Stimulated activated CD8-positive, alpha-beta memory T cell treated with anti-CD3 and anti-CD28 coated beads, Interleukin-15, amount 100 ng/mL, for 1 hour (primary cell): Measurements from ENCODE around the gene MAPT.
"Not testable (repeated sequence)": the region's sequence is repeated elsewhere in the genome, so short reads cannot be mapped to it uniquely, and the experiment has no call there.

Source experiments
- DNase-seq: peaks from one replicate; pipeline ENCODE4 v3.0.0-alpha.2; 2020; ENCODE audit warnings: low read depth

Gene MAPT

DNA sequence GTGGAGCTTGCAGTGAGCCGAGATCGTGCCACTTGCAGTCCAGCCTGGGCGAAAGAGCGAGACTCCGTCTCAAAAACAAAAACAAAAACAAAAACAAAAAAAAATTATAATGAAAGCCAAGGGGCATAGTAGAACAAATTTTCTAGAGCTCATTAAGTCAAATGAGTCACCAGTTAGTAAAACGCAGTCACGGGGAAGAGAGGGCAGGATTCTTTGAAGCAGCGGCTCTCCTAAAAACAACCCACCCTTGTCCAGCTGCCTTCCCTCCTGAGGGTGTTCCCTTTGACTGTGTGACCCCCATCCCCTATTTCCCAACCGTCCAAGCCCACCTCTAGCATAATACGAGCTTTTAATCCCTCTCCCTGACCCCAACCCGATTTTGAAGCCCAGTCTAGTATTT lies 60.6 kb downstream of the MAPT start:
- no peak for DNase-seq

DNA sequence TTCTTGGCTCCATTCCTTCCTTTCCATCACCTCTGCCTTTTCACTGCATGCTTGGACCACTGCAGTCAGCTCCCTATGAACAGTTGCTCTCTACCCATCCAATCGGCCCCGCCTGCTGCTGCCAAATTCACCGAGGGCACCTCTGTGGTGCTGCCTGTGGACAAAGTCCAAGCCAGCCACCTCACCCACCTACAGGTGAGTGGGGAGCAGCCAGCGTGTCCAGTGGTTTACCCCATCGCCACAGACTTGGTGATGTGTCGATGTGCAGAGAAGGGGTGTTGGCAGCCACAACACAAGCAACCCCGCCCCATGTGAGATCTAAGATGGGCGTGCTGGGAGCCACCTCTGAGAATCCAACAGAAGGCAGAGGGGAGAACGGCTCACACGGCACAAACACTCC lies 61.0 kb downstream of the MAPT start:
- DNase-seq, result no peak

DNA sequence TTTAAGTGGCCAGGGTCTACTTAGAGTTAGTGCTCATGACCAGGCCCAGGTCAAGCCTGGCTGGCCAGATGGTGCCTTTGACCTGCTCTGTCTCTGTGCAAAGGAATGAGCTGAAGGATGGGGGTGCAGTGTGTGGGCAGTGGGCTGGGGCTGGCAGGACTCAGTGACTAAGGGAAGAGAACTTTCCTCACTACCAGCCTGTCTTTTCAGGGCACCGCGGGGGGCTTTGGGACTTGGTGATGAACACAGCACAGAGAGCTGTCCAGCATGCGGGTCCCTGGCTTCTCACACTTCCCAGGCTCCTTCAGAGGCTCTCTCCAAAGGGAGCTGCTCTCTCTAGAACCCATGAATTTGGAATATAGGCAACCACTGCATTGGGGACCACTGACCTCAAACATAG lies 61.7 kb downstream of the MAPT start:
- DNase-seq, result no peak

DNA sequence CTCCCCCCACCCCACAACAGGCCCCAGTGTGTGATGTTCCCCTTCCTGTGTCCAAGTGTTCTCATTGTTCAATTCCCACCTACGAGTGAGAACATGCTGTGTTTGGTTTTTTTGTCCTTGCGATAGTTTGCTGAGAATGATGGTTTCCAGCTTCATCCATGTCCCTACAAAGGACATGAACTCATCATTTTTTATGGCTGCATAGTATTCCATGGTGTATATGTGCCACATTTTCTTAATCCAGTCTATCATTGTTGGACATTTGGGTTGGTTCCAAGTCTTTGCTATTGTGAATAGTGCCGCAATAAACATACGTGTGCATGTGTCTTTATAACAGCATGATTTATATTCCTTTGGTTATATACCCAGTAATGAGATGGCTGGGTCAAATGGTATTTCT lies 62.4 kb downstream of the MAPT start:
- not testable (repeated sequence) for DNase-seq

DNA sequence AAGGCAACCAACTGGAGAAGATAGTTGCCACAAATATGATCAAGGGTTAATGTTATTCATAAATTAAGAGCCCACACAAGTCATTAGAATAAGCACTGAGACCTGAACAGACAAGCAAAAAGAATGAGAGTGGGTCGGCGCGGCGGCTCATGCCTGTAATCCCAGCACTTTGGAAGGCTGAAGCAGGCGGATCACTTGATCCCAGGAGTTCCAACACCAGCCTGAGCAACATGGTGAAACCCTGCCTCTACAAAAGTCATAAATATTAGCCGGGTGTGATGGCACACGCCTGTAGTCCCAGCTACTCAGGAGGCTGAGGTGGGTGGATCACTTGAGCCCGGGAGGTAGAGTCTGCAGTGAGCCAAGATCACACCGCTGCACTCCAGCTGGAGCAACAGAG lies 64.0 kb downstream of the MAPT start:
- DNase-seq, result no peak

DNA sequence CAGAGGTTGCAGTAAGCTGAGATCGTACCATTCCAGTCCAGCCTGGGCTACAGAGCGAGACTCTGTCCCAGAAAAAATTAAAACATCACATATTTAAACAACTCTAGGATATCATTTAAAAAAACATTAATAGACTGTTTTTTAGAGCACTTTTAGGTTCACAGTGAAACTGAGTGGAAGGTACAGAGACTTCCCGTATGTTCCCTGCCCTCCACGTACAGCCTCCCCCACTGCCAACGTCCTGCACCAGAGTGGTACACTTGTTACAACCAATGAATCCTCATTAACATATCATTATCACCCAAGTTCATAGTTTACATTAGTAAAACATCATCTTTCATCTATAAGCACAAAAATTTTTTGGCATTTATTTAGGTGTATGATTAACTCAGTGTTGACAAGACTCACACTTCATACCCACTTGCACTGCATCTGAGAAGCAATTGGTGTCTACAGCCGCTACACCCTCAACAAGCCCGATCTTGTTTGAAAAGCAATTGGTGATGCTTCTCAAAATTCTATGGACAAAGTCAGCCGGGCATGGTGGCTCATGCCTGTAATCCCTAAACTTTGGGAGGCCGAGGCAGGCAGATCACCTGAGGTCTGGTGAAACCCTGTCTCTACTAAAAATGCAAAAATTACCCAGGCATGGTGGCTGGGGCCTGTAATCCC lies 64.8 kb downstream of the MAPT start:
- no peak for DNase-seq

DNA sequence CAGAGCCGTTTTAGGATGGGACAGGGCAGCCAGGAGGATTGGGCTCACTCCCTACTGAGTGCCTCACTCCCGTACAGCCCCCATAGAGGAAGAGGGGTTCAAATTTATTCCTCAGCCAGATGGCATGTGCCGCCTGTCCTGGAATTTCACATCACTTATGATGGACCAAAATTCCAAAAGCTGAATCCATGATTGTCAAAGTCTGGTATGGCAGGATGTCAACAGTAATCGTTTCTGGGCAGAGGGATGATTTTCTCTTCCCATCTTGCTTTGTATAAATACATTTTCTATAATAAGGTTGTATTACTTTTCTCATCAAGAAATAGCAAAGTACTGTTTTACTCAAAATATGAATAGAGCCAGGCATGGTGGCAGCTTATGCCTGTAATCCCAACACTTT lies 66.0 kb downstream of the MAPT start:
- DNase-seq, result no peak

DNA sequence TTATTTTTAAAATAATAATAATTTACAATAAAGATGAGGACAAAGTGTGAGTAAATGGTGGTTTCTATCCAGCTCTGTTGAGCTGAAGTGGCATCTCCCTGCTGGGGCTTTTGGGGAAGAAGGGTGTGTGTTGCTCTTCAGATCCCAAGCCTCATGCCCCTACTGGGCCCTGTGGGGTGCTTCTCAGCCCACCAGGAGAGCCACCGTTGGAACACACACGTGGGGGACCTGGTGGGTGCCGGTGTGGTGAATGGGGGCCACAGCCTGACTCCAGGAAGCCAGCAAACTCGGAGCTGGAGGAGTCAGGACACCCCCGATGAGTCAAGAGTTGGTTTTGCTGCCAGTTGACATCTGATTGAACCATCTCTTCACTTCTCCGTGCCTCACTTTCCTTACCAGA lies 66.9 kb downstream of the MAPT start:
- no peak for DNase-seq

DNA sequence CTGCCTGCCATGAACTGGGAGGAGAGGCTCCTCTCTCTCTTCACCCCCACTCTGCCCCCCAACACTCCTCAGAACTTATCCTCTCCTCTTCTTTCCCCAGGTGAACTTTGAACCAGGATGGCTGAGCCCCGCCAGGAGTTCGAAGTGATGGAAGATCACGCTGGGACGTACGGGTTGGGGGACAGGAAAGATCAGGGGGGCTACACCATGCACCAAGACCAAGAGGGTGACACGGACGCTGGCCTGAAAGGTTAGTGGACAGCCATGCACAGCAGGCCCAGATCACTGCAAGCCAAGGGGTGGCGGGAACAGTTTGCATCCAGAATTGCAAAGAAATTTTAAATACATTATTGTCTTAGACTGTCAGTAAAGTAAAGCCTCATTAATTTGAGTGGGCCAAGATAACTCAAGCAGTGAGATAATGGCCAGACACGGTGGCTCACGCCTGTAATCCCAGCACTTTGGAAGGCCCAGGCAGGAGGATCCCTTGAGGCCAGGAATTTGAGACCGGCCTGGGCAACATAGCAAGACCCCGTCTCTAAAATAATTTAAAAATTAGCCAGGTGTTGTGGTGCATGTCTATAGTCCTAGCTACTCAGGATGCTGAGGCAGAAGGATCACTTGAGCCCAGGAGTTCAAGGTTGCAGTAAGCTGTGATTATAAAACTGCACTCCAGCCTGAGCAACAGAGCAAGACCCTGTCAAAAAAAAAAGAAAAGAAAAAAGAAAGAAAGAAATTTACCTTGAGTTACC lies 68.0 kb downstream of the MAPT start:
- DNase-seq, result no peak

DNA sequence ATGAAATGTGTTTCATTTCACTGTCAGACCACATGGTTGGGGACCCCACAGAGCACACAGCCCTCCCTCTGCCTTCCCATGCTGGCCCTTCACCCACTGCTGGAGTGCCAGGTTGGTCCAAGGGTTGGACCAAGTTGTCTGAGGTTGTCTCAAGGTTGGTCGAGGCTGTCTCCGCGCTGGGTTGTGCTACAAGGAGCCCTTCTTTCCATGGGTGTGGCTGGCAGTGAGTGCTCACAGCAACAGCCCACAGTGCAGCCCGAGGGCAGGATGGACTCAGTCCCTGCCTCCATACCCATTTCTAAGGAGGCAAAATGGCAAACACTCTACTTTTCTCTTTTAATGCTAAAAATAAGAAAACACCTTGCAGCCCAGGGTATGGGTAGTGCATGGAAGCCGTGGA lies 68.9 kb downstream of the MAPT start:
- DNase-seq, result no peak

DNA sequence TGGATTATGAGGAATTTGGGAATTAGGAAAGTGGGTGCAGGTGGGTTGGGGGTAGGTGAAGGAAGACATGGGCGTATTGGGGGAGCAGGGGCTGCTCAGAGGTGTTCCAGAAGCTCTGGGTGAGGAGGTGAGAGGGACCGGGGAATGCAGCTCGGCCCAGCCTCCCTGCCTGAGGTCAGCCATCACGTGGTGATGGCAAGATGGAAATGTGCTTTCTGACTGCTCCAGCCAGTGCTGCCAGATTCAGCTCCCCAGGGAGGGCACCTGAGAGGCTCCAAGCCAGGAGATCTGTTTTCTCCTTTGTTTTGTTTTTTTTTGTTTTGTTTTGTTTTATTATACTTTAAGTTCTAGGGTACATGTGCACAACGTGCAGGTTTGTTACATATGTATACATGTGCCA lies 69.5 kb downstream of the MAPT start:
- no peak for DNase-seq

DNA sequence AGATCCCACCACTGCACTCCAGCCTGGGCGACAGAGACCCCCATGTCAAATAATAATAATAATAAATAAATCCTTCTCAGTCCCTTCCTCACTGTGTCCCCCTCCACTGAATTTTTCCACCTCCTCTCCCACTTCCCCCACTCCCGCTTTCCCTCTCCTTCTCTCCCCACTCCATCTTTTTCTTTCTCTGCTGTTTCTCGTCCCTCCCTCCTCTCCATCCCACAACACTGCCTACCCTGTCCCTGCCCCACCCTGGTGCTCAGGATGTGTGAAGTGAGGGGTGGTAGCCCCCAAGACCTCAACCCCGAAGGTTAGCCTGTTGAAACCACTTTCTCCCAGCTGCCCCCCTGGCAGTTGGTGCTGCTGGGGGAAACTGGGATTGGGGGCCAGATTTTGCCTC lies 70.3 kb downstream of the MAPT start:
- DNase-seq, result no peak

DNA sequence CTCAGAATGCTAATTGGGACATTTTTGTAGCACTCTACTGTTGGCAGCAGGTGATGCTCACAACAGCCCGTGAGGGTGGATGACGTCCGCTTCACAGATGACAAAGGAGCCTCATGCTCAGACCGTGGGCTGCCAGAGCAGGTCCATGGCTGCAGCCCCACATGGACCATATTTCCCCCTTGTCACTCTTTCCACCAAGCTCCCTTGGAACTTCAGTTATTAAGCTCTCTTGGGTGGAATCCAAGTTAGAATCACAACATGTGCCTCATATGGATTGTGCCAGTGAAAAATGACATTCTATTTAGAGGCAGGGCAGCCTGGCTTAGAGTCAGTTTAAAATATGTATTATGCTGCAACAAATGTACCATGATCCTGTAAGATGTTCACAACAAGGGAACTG lies 71.5 kb downstream of the MAPT start:
- DNase-seq, result no peak

DNA sequence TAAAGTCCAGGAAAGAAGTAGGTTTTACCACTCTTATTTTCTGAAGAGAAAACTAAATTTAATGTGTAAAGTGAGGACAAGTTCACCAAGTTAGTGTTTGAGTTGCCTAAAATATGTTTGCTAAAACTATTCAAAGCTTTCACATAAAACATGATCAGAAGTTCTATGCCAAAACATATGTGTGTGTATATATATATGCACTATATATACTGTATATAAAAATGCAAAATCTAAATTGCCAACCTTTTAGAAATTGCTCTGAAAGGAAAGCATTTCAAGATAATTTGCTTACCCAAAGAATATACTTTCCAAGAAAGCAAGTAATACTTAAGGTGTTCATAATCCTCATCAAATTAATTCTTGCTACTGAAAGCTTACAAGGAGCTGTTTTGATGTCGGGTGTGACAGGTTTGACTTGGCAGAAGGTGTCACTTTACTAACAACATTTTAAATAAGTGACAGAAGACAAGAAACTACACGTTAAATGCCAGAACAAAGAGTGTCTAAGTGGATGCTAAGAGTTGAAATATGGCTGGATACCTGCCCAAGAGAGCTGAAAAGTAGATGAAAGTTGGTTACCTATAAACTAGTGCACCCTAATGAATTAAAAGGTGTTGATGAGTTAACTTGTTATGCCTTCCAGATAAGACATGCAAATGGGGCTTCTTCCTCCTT lies 72.4 kb downstream of the MAPT start:
- DNase-seq, result no peak

DNA sequence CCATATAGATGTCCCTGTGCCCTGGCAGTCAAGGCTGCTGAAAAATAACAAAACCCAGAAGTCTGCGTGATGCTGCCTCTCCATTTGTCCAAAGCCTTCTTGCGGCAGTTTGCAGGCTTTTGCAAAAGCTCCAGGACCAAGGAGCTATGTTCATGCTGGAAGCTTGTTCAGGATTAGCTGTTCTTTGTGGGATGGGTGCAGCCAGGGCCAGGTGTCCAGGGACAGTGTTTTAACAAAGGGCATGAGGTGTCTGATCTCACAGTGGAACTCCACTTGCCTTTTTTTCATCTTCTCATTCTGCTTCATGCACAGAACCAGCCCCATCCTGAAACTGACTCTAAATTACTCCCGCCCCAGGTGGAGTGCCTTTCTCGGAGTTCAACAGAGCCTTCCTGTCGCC lies 73.0 kb downstream of the MAPT start:
- DNase-seq, result no peak

DNA sequence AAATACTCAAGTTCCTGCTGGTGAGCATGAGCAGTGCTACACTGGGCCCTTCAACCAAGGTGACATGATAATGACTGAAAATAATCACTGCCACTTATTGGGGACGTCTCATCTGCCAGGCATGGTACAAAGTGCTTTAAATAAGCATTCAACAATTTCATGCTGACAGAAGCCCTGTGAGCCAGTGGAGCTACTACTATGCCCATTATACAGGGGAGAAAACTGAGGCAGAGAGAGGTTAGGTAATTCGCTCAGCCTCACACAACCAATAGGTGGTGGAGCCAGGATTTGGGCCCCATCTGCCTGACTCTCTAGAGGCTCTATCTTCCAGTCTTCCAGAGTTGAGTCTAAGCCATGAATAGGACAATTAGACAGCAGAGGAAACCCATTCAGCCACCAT lies 74.4 kb downstream of the MAPT start:
- DNase-seq, result no peak

DNA sequence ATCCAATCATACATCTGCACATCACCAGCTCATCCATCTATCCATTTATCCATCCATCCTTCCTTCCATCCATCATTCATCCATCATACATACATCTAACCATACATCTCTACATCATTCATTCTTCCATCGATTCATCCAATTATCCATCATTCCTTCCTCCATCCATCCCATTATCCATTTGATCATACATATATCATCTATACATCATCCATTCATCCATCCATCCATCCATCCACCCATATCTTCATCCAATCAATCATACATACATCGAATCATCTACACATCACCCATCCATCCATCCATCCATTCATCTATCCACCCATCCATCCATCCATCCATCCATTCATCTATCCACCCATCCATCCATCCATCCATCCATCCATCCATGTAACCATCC lies 75.4 kb downstream of the MAPT start:
- no peak for DNase-seq

DNA sequence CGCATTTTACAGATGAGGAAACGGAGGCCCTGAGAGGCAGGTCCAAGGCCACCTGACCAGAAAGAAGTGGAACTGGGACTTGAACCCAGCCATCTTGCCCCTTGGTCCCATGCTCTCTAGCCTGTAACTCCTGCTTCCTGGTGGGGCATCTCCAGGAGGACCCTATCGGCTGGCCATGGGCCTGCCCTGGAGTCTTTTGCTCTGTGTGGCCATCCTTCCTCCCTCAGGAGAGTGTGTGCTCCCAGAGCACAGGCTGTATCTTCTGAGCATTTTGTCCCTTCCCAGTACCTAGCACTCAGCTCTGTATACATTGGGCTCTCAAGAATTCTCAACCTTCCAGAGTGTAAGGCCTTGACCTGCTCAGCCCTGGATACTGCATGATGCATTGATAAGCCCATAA lies 76.3 kb downstream of the MAPT start:
- no peak for DNase-seq

DNA sequence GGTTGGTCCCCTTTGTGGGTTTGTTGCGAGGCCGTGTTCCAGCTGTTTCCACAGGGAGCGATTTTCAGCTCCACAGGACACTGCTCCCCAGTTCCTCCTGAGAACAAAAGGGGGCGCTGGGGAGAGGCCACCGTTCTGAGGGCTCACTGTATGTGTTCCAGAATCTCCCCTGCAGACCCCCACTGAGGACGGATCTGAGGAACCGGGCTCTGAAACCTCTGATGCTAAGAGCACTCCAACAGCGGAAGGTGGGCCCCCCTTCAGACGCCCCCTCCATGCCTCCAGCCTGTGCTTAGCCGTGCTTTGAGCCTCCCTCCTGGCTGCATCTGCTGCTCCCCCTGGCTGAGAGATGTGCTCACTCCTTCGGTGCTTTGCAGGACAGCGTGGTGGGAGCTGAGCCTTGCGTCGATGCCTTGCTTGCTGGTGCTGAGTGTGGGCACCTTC lies 77.4 kb downstream of the MAPT start:
- DNase-seq, result no peak

DNA sequence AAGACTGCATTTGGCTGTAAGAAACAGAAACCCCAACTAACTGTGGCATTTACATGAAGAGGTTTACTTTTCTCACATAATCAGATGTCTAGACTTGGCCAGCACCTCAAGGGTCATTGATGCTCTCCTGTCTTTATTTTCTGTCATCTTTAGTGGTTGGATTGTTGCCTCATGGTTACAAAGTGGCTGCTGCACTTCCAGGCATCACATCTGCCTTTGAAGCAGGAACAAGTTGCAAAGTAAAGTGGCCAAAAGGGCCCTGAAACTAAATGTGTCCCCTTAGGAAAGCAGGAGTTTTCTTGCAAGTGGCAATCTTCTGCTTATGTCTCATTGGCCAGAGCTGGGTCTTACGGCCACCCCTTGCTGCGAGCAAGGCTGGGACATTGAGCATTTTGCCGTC lies 78.2 kb downstream of the MAPT start:
- no peak for DNase-seq

DNA sequence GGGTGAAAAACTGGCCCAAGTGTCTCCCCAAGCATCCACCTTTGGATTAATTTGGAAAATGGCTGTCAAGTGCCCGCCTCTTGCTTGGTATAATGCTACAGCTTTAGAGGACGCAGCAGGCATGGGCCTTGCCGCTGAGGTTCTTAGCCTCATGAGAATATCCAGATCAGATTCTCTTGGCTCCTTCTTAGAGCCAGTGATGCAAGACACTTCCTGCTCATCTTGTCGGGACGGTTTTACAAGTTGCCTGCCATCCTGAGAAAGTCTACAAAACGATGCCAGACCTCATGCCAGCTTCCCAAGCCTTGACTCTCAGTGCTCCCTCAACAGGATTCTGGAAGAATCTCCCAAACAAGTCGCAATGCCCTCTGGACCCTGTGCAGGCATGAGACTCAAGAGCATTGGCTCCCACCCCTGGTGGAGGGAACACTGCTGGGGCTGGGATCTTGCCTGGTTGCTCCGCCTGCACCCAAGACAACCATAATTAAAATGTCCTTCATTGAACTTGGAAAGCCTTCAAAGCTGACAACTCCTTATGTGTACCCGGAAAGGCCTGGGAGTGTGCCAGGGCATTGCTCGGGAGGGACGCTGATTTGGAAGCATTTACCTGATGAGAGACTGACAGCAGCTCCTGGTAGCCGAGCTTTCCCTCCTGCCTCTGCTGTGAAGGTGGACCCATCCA lies 78.9 kb downstream of the MAPT start:
- DNase-seq, result no peak

DNA sequence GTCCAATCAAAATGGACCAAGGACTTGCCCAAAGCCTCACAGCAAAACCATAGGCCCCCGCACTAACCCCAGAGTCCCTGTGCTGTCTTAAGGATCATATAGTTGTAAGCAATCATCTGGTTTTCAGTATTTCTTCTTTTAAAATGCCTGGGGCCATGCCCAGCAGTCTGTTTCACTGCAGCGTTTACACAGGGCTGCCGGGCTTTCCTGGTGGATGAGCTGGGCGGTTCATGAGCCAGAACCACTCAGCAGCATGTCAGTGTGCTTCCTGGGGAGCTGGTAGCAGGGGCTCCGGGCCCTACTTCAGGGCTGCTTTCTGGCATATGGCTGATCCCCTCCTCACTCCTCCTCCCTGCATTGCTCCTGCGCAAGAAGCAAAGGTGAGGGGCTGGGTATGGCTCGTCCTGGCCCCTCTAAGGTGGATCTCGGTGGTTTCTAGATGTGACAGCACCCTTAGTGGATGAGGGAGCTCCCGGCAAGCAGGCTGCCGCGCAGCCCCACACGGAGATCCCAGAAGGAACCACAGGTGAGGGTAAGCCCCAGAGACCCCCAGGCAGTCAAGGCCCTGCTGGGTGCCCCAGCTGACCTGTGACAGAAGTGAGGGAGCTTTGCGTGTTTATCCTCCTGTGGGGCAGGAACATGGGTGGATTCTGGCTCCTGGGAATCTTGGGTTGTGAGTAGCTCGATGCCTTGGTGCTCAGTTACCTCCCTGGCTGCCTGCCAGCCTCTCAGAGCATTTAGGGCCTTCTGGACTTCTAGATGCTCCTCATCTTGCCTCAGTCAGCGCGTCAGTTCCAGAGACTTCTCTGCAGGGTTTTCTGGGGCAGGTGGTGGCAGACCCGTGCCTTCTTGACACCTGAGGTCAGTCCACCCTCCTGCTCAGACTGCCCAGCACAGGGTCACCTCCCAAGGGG lies 79.8 kb downstream of the MAPT start:
- DNase-seq, result no peak
